ENCODE results near the gene ATG12.
"Not testable (repeated sequence)": the region's sequence is repeated elsewhere in the genome, so short reads cannot be mapped to it uniquely, and the experiment has no call there.

ATG12 gene

DNA sequence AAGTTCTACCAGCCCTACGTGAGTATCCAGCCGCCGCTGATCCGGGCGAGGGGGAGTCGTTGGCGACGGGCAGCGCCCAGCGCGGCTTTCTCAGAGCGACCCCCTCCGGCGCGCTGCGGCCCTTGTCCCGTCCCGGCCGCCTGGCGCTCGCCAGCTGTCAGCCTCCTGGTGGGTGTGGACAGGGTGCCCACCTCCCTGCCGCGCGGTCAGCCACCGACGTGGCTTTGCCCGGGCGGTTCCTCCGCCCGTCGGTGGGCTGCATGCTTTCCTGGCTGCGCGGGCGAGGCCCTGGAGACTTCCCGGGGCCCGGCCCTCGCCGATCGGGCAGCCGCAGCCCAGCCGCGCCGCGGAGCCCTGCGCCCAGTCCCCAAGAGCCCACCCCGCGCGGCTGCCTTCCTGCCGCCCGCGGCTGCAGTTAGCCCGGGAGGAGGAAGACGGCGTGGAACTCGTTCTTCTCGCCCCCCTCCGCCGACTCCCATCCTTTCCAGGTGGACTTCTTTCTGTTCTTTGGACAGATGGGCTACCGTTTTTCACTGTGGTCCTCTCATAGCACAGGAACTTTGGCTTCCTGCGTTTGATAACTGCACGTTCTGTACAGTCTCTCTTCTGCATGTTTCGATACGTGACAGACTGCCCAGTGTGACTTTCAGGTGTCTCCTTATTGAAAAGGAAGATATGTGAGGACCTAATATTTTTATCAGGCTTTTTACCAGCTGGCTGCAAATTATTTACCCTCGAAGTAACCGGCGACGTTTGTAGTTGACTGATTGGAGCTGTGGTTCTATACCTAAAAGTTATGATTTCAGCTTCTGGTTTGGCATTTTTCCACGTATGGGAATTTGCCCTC lies 947 bp upstream of the ATG12 start:
- DNase-seq (ENCODE audit: low read depth): no peak

DNA sequence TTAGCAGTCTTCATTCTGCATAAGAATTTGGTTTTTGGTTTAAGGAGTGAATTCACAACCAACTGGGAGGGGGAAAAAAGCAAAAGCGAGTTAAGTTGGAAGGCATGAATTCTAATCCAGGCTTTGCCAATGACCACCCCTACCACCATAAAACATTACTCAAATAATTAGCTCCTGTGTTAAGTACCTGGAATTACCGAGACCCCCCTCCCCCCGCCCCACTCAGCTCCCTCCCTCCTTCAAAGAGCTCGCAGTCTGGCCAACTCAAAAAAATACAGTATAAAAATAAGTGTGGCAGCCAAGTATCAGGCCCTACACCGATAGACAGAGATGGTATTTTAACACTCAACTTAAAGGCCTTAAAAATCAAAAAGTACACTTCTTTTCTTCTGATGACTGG lies 492 bp downstream of the ATG12 start:
- DNase-seq (ENCODE audit: low read depth): no peak

GRCh38 chr5:115838885-115839518 lies 2.4 kb downstream of the ATG12 start:
- DNase-seq (ENCODE audit: low read depth): no peak

GRCh38 chr5:115835481-115835880 lies 5.9 kb downstream of the ATG12 start:
- no peak for DNase-seq (ENCODE audit: low read depth)

DNA sequence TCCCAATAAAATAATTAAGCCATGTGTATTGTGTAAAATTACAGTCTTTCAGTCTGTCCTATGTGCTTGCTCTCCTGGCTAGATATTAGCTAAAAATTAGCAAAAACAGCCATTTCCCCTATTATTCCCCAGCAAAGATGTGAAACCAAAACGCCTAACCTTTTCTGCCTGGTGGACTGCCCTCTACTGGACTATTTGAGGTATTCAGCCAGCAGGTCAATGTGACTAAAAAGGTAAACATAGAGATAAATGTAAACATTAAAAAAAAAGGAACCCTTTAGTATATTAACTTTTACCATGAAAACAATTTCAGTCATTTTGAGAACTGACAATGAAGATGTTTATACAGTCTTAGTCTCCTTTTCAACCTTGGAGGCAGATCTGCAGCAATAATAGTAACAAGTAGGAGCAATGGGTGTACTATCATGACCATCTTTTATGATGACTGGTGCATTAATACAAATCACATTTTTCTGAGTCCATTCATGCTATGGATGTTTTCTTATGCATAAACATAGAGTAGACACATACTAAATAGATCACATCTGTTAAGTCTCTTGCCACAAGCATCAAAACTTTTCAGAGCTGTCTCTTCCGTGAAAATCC lies 10.1 kb downstream of the ATG12 start:
- no peak for DNase-seq (ENCODE audit: low read depth)

DNA sequence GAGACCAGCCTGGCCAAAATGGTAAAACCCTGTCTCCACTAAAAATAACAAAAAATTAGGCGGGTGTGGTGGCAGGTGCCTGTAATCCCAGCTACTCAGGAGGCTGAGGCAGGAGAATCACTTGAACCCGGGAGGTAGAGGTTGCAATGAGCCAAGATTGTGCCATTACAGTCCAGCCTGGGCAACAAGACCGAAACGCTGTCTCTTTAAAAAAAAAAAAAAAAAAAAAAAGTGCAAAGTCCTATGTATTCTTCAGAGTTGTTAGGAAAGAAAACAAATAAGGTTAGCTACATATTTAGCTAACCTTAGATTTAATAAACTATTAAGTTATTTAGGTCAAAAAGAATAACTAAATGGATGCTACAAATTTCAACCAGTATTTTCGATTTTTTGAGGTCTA lies 11.5 kb downstream of the ATG12 start:
- no peak for DNase-seq (ENCODE audit: low read depth)

GRCh38 chr5:115825948-115826347 lies 15.4 kb downstream of the ATG12 start:
- DNase-seq (ENCODE audit: low read depth): no peak

GRCh38 chr5:115824983-115825382 lies 16.4 kb downstream of the ATG12 start:
- not testable (repeated sequence) for DNase-seq (ENCODE audit: low read depth)

DNA sequence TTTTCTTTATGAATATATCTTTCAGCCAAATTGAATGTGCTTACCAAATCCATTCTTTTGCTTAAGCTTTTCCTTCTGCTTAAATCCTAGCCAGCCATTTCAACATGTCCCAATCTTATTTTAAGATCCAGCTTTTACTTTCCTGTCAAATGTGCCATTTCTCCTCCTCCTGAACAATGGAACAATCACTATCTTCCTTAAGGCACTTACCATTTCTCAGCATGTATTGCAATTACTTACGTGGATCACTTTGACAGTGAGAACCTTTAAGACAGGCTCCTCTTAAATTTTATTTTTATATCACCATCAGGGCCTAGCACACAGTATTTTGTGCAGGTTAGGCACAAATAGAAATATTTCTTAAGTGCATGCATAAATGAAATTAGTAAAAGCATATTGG lies 20.5 kb downstream of the ATG12 start:
- DNase-seq (ENCODE audit: low read depth): no peak

GRCh38 chr5:115818821-115819220 lies 22.5 kb downstream of the ATG12 start:
- DNase-seq (ENCODE audit: low read depth): no peak

GRCh38 chr5:115817386-115817785 lies 24.0 kb downstream of the ATG12 start:
- no peak for DNase-seq (ENCODE audit: low read depth)

GRCh38 chr5:115816226-115817081 lies 24.9 kb downstream of the ATG12 start, which contains the start of gene CDO1:
TSS of gene CDO1 (minus strand) at chr5:115816659. CDS start at chr5:115816397, 262 bp downstream.
- DNase-seq (ENCODE audit: low read depth): no peak

GRCh38 chr5:115815693-115816225 lies 25.6 kb downstream of the ATG12 start:
- DNase-seq (ENCODE audit: low read depth): no peak

GRCh38 chr5:115815006-115815692 lies 26.2 kb downstream of the ATG12 start:
- DNase-seq (ENCODE audit: low read depth): no peak

DNA sequence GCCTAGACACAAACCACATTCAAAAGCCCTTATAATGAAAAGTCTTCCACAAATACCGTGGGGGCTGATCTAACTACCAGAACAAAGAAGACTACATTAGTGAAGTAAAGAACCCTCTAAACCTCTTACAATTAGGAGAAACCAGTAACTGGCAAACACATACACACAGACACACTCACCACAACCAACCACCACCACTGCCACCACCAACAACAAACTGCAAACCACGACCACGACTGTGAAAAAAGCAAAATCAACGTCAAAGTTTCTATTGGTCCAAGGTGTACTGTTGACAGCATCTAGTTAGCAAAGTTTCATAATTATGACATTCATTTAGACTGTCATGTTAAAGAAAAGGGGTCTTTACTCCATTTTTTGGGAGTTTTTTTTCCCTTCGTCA lies 27.6 kb downstream of the ATG12 start:
- DNase-seq (ENCODE audit: low read depth): no peak

DNA sequence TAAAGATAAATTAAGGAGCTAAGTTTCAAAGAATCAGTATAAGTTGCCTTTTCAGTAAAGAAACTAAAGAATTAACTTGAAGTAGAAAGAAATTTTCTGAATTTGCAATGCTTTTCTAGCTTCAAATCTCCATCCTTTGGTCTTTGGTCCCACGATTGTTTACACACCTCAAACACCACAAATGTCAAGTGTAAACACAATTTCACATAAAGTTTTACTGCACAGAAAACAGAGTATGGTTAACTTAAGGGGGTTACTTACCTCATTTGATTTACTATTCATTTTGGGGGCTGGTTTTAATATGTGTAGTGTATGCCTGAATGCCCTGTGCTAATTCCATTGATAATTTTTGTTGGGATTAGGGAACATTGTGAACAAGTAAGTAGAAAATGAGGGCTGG lies 29.0 kb downstream of the ATG12 start:
- DNase-seq (ENCODE audit: low read depth): no peak

GRCh38 chr5:115811406-115811805 lies 30.0 kb downstream of the ATG12 start:
- no peak for DNase-seq (ENCODE audit: low read depth)

DNA sequence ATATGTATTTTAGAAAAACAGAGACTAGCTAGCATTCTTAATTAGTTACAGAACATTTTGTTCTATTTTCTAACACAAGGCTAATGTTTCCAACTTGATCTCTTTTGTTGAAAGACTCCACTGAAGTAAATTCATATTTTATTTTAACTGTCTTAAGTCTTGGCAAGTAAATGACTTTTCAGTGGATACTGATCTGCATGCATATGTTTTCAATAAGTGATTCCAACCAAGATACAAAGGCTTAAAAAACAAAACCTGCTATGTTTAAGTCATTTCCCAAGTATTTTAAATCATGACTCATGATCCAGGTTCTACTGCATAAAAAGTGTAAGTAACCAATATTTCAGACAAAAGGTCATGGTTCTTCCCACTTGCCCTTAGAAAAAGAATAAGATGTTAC lies 30.6 kb downstream of the ATG12 start:
- no peak for DNase-seq (ENCODE audit: low read depth)

DNA sequence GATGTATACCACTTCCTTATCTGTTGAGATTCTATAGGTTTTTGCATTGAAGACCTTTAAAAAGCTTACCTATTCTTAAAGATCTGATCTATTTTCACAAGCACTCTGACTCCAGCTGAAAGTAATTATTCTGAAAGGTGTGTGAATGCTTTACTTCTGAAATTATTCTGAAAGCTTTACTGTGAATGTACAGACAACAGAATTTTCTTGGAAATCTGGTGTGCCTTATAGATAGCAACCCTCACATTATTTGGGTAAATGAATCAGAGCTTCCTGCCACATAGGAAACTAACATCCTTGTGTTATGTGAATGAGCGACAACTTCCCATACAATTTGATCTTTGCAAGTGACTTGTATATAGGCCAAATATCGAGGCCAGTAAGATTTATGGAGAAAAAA lies 31.4 kb downstream of the ATG12 start:
- no peak for DNase-seq (ENCODE audit: low read depth)

DNA sequence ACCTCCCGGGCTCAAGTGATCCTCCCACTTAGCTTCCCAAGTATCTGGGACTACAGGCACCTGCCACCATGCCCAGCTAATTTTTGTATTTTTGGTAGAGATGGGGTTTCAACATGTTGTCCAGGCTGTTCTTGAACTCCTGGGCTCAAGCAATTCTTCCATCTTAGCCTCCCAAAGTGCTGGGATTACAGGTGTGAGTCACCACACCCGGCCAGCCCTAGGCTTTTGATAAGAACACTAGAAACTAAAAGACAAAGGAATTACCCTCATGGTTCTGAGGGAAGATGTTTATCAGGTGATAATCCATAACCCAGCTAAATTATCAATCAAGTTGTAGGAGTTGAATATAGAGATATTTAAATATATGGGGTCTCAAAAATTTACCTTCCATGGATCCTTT lies 33.3 kb downstream of the ATG12 start:
- not testable (repeated sequence) for DNase-seq (ENCODE audit: low read depth)

GRCh38 chr5:115807654-115808052 lies 33.7 kb downstream of the ATG12 start:
- DNase-seq (ENCODE audit: low read depth): no peak

Data from GM04503 (cell line).